Measurements from ENCODE around the gene WDR82.

GRCh38 chr3:52218937-52219650 lies 59.4 kb downstream of the WDR82 start:
- TF ChIP-seq CTCF (conservative IDR thresholded peaks at IDR 0.05; ENCODE audit: low read length) (no peak), EZH2phosphoT487 (IDR thresholded peaks at IDR 0.05; ENCODE audit: borderline replicate concordance) (no peak)
